ENCODE data around the gene PCSK6.

PCSK6 gene

GRCh38 chr15:101322854-101323477, 166.5 kb downstream of the PCSK6 start:
- no peak for DNase-seq

- DNase-seq: no peak
These were observed 167.4 kb downstream of the PCSK6 start for GRCh38 chr15:101322016-101322695.

GRCh38 chr15:101320501-101321052, 168.9 kb downstream of the PCSK6 start:
- no peak for DNase-seq

GRCh38 chr15:101318839-101319238, 170.7 kb downstream of the PCSK6 start:
- no peak for DNase-seq

GRCh38 chr15:101318147-101318819, 171.2 kb downstream of the PCSK6 start:
- DNase-seq: no peak

GRCh38 chr15:101317336-101317872, 172.1 kb downstream of the PCSK6 start:
- no peak for DNase-seq

GRCh38 chr15:101316529-101316928, 173.0 kb downstream of the PCSK6 start:
- no peak for DNase-seq

GRCh38 chr15:101315736-101316135, 173.8 kb downstream of the PCSK6 start:
- DNase-seq: no peak

GRCh38 chr15:101314336-101315125, 175.0 kb downstream of the PCSK6 start:
- DNase-seq: no peak

- DNase-seq: no peak
These were observed 176.3 kb downstream of the PCSK6 start for GRCh38 chr15:101313041-101313761.

GRCh38 chr15:101310508-101310907, 179.0 kb downstream of the PCSK6 start:
- no peak for DNase-seq

- DNase-seq: no peak
These were observed 179.4 kb downstream of the PCSK6 start for GRCh38 chr15:101310161-101310480.

GRCh38 chr15:101309436-101310160, 179.9 kb downstream of the PCSK6 start:
- DNase-seq: no peak

GRCh38 chr15:101308604-101309435, 180.7 kb downstream of the PCSK6 start:
- DNase-seq: no peak

- no peak for DNase-seq
These were observed 181.5 kb downstream of the PCSK6 start for GRCh38 chr15:101307897-101308603.

- DNase-seq: no peak
These were observed 182.2 kb downstream of the PCSK6 start for GRCh38 chr15:101307048-101307896.

- DNase-seq: no peak
These were observed 183.0 kb downstream of the PCSK6 start for GRCh38 chr15:101306341-101307047.

- DNase-seq: no peak
These were observed 183.7 kb downstream of the PCSK6 start for GRCh38 chr15:101305820-101306255.

All from T1000 (cell line).